Parathyroid adenoma (tissue), 2 donors: ENCODE results near the gene PROP1.
"Not testable (repeated sequence)": the region's sequence is repeated elsewhere in the genome, so short reads cannot be mapped to it uniquely, and the experiment has no call there.

ENCODE experiments used
- H2AFZ ChIP-seq: fragments of 300-600 bp; sonication (generic); one replicate; pipeline ENCODE4 v1.7.0; 2017; ENCODE audit warnings: antibody characterized with exemption, mild to moderate bottlenecking
- H3K27ac ChIP-seq: fragments of 300-600 bp; sonication (generic); one replicate; pipeline ENCODE4 v1.7.0; 2017
- H3K27me3 ChIP-seq: fragments of 300-600 bp; sonication (generic); one replicate; pipeline ENCODE4 v1.7.0; 2017; ENCODE audit warnings: low read length; ENCODE audit not compliant: control insufficient read depth, insufficient read depth
- H3K36me3 ChIP-seq: fragments of 300-600 bp; sonication (generic); one replicate; pipeline ENCODE4 v1.7.0; 2017; ENCODE audit warnings: low read length; ENCODE audit not compliant: control insufficient read depth, insufficient read depth
- H3K4me1 ChIP-seq: fragments of 300-600 bp; sonication (generic); one replicate; pipeline ENCODE4 v1.7.0; 2017; ENCODE audit warnings: control low read depth
- H3K4me2 ChIP-seq: fragments of 300-600 bp; sonication (generic); one replicate; pipeline ENCODE4 v1.7.0; 2017; ENCODE audit warnings: low read length
- H3K4me3 ChIP-seq: fragments of 300-600 bp; sonication (generic); one replicate; pipeline ENCODE4 v1.7.0; 2017; ENCODE audit warnings: low read depth, low read length
- H3K79me2 ChIP-seq: fragments of 300-600 bp; sonication (generic); one replicate; pipeline ENCODE4 v1.7.0; 2017; ENCODE audit warnings: control low read depth
- H3K9ac ChIP-seq: fragments of 300-600 bp; sonication (generic); one replicate; pipeline ENCODE4 v1.7.0; 2017; ENCODE audit warnings: mild to moderate bottlenecking
- H3K9me3 ChIP-seq: fragments of 300-600 bp; sonication (generic); one replicate; pipeline ENCODE4 v1.7.0; 2017; ENCODE audit warnings: low read length; ENCODE audit not compliant: control insufficient read depth
- CTCF ChIP-seq: fragments of 300-600 bp; sonication (generic); IDR thresholded peaks from one replicate; pipeline ENCODE4 v1.7.0; 2017; ENCODE audit warnings: antibody characterized with exemption, mild to moderate bottlenecking
- donor health status: primary hyperparathyroidism.

PROP1 gene

DNA sequence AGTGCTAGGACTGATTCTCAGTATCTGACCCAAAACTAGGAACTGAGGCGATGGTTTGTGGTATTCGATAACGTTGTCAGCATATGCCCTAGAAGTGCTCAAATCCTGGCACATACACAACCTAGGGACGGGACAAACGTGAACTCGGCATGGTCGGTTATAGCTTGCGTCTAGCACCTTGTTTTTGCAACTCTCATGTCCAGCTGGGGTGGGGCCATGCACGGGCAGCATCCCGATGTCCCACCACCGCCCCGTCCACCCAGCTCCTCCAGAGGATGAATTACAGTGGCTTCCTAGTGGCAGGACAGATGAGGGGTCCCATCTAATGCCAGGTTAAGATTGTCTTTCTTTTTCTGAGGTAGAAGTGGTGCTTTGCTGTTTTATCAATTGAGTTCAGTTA, 31.6 kb downstream of the PROP1 start:
- Histone ChIP-seq H3K4me1 (no peaks in the 10 kb centered on the region), H3K79me2 (no peaks in the 10 kb centered on the region), H3K4me3 (no peak overlapping the region), H3K27me3 (no peaks in the 10 kb centered on the region), H3K9me3 (no peaks in the 10 kb centered on the region), H2AFZ (no peak overlapping the region), H3K9ac (no peak overlapping the region), H3K4me2 (no peak overlapping the region), H3K27ac (no peak overlapping the region), H3K36me3 (peaks cover 2% of the 10 kb centered on the region)
- no peak for TF ChIP-seq CTCF

DNA sequence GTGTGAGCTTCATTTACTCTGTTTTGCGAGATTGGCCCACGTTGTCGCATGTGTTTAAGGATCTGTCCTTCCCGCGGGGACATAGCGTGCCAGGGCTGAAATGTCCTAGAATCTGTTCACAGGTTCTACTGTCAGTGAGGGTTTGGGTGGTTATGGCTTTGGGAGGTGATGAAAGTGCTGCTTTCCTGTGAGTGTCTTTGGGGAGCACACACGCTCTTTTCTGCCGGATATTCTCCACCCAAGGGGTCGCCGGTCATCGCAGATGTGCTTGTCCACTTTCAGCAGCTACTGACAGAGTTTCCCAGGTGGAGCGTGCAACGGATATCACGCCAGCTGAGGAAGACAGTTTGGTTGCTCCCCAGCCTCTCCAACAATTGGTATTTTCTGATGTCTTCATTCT, 32.1 kb downstream of the PROP1 start:
- no peak overlapping the region for H2AFZ ChIP-seq
- no peak for TF ChIP-seq CTCF
- no peaks in the 10 kb centered on the region for H3K36me3 ChIP-seq
- H3K4me2 ChIP-seq = no peak overlapping the region
- H3K9me3 ChIP-seq = no peaks in the 10 kb centered on the region
- H3K27me3 ChIP-seq = no peaks in the 10 kb centered on the region
- no peaks in the 10 kb centered on the region for H3K4me1 ChIP-seq
- no peak overlapping the region for H3K9ac ChIP-seq
- H3K27ac ChIP-seq = no peak overlapping the region
- no peak overlapping the region for H3K4me3 ChIP-seq
- no peaks in the 10 kb centered on the region for H3K79me2 ChIP-seq

DNA sequence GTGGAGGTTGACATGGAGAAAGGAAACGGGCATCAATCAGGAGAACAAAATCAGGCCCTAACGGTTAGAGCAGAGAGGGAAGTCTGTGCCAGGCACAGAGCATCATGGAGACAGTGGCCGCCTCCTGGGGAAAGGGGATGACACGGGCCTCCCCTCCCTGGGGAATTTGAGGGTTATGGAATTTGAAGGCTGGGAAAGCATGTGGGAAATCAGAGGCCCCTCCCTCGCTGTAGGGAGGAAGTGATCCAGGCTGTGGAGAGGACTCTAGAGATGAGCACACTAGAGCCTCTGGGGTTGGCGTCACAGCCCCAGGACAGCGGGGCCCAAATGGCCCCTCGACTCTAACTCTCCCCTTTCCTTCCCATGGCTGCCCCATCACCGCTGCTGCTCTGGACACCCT, 36.7 kb downstream of the PROP1 start:
- H3K4me1 ChIP-seq = no peaks in the 10 kb centered on the region
- no peak overlapping the region for H2AFZ ChIP-seq
- H3K36me3 ChIP-seq = no peaks in the 10 kb centered on the region
- H3K9me3 ChIP-seq = no peaks in the 10 kb centered on the region
- no peak for TF ChIP-seq CTCF
- H3K4me2 ChIP-seq = no peak overlapping the region
- H3K27ac ChIP-seq = no peak overlapping the region
- no peaks in the 10 kb centered on the region for H3K27me3 ChIP-seq
- H3K4me3 ChIP-seq = no peak overlapping the region
- H3K79me2 ChIP-seq = no peaks in the 10 kb centered on the region
- no peak overlapping the region for H3K9ac ChIP-seq

- Histone ChIP-seq H3K9me3 (no peaks in the 10 kb centered on the region), H3K27ac (no peak overlapping the region), H3K4me1 (no peaks in the 10 kb centered on the region), H3K27me3 (no peaks in the 10 kb centered on the region), H3K4me3 (no peak overlapping the region), H3K79me2 (no peaks in the 10 kb centered on the region), H2AFZ (no peak overlapping the region), H3K4me2 (no peak overlapping the region), H3K36me3 (no peaks in the 10 kb centered on the region), H3K9ac (no peak overlapping the region)
- TF ChIP-seq CTCF = no peak
These were observed 37.3 kb downstream of the PROP1 start for GRCh38 chr5:177958696-177959095.

- no peaks in the 10 kb centered on the region for H3K4me1 ChIP-seq
- no peak for TF ChIP-seq CTCF
- H3K9ac ChIP-seq = no peak overlapping the region
- no peak overlapping the region for H2AFZ ChIP-seq
- no peaks in the 10 kb centered on the region for H3K79me2 ChIP-seq
- no peaks in the 10 kb centered on the region for H3K27me3 ChIP-seq
- no peak overlapping the region for H3K4me2 ChIP-seq
- H3K36me3 ChIP-seq = no peaks in the 10 kb centered on the region
- no peak overlapping the region for H3K27ac ChIP-seq
- no peak overlapping the region for H3K4me3 ChIP-seq
- H3K9me3 ChIP-seq = no peaks in the 10 kb centered on the region
These were observed 38.8 kb downstream of the PROP1 start for GRCh38 chr5:177957241-177957640.

DNA sequence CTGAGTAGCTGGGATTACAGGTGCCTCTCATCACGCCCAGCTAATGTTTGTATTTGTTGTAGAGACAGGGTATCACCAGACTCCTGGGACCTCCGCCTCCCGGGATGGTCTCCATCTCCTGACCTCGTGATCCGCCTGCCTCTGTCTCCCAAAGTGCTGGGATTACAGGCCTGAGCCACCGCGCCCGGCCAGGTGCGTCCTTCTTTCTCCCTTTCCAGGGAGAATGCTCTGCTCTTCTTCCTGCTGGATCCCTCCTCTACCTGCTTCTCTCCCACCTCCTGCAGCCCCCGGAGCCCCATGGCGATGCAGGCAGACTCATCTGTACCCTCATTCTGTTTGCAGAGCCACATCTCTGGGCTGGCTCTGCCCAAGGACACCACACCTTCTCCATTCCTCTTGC, 42.9 kb downstream of the PROP1 start:
- H3K79me2 ChIP-seq, H2AFZ ChIP-seq, H3K27ac ChIP-seq, H3K9ac ChIP-seq, H3K36me3 ChIP-seq, H3K4me2 ChIP-seq, H3K9me3 ChIP-seq, H3K4me1 ChIP-seq, H3K4me3 ChIP-seq, H3K27me3 ChIP-seq: not testable (repeated sequence)

GRCh38 chr5:177949656-177950055, 46.4 kb downstream of the PROP1 start:
- not testable (repeated sequence) for H3K4me3 ChIP-seq, H3K9me3 ChIP-seq, H3K4me2 ChIP-seq, H2AFZ ChIP-seq, H3K27ac ChIP-seq, H3K9ac ChIP-seq, H3K27me3 ChIP-seq, H3K36me3 ChIP-seq, H3K4me1 ChIP-seq, H3K79me2 ChIP-seq
